Fibroblast of lung (primary cell): ENCODE data around the gene CMTM4. TPM values are rescaled to one million over a fixed set of nuclear protein-coding genes. Genes with fewer than 3 reads are reported as not detected.

Experiments
- DNase-seq, 2 donors: peaks; one replicate each; pipeline versions ENCODE4 v3.0.0 to v3.0.0-alpha.2; 2010; ENCODE audit warnings: low read depth in 2 of 2
- H2AFZ ChIP-seq: 2 replicates; pipeline ENCODE4 v1.5.1; 2012; ENCODE audit warnings: low read length, control low read depth, inconsistent platforms
- H3K27ac ChIP-seq: 2 replicates; pipeline ENCODE4 v1.5.1; 2011; ENCODE audit warnings: low read length, control low read depth; ENCODE audit not compliant: insufficient read depth
- H3K27me3 ChIP-seq: 2 replicates; pipeline ENCODE4 v1.5.1; 2011; ENCODE audit warnings: mild to moderate bottlenecking, low read length; ENCODE audit not compliant: control insufficient read depth, insufficient read depth
- H3K36me3 ChIP-seq: 2 replicates; pipeline ENCODE4 v1.5.1; 2011; ENCODE audit warnings: low read length; ENCODE audit not compliant: control insufficient read depth, insufficient read depth
- H3K4me1 ChIP-seq: 2 replicates; pipeline ENCODE4 v1.5.1; 2011; ENCODE audit warnings: low read length; ENCODE audit not compliant: control insufficient read depth, insufficient read depth; ENCODE audit errors: extremely low read depth
- H3K4me2 ChIP-seq: 2 replicates; pipeline ENCODE4 v1.5.1; 2011; ENCODE audit warnings: low read length, control low read depth; ENCODE audit not compliant: insufficient read depth; ENCODE audit errors: extremely low read depth
- H3K4me3 ChIP-seq, 4 experiments: fragments of 200-600 bp in 1 of 4; sonication (generic) in 1 of 4; replicated peaks in 1 of 4; 2 replicates each; pipeline ENCODE4 v1.5.1; 2011 to 2016; ENCODE audit warnings: low read length in 4 of 4, low read depth in 3 of 4, mild to moderate bottlenecking in 3 of 4, control low read depth in 2 of 4, inconsistent platforms in 1 of 4, mixed read lengths in 1 of 4; ENCODE audit not compliant: insufficient read depth in 1 of 4; ENCODE audit errors: control extremely low read depth in 1 of 4
- H3K79me2 ChIP-seq: 2 replicates; pipeline ENCODE4 v1.5.1; 2012; ENCODE audit warnings: mild to moderate bottlenecking, low read length, inconsistent platforms; ENCODE audit not compliant: control insufficient read depth, insufficient read depth
- H3K9ac ChIP-seq: 2 replicates; pipeline ENCODE4 v1.5.1; 2011; ENCODE audit warnings: mild to moderate bottlenecking, low read length, control low read depth; ENCODE audit not compliant: insufficient read depth
- H3K9me3 ChIP-seq: 2 replicates; pipeline ENCODE4 v1.5.1; 2012; ENCODE audit warnings: low read depth, low read length; ENCODE audit not compliant: control insufficient read depth, insufficient read depth
- H4K20me1 ChIP-seq: 2 replicates; pipeline ENCODE4 v1.5.1; 2011; ENCODE audit warnings: low read length; ENCODE audit not compliant: control insufficient read depth, insufficient read depth; ENCODE audit errors: extremely low read depth
- CTCF ChIP-seq, 2 donors: IDR thresholded peaks in 1 of 2; conservative IDR thresholded peaks in 1 of 2; 1 replicate in 1 of 2; 2 replicates in 1 of 2; pipeline ENCODE4 v1.5.1; 2011 to 2012; ENCODE audit warnings: low read length in 2 of 2, control low read depth in 1 of 2, inconsistent platforms in 1 of 2, low read depth in 1 of 2, mild to moderate bottlenecking in 1 of 2
- EZH2 ChIP-seq: IDR thresholded peaks from 2 replicates; pipeline ENCODE4 v1.5.1; 2012; ENCODE audit warnings: low read length, control low read depth, mild to moderate bottlenecking; ENCODE audit errors: missing control alignments
- polyA plus RNA-seq, 2 donors: library from polyadenylated mRNA; depleted of rRNA in 1 of 2; stranded (reverse) in 1 of 2; unstranded in 1 of 2; fragments of >200 nt; gene quantifications; 2 replicates each; pipeline ENCODE4 v1.2.1, GENCODE V29; 2011 to 2012; ENCODE audit warnings: missing spikeins in 1 of 2
- total RNA-seq: library from RNA; depleted of rRNA; stranded (reverse); fragments of >200 nt; gene quantifications from 2 replicates; pipeline ENCODE4 v1.2.1, GENCODE V29; 2014

The CMTM4 gene
- total and polyA plus RNA-seq, 2 donors (not counting 1 experiment from before 2014, with no cell fraction given): 10.2 to 12.8 TPM

- peak overlapping the region; percentile 54 for H2AFZ ChIP-seq
- no peaks in the 10 kb centered on the region for H3K27me3 ChIP-seq
- no peak overlapping the region for H3K27ac ChIP-seq
- DNase-seq: peak; percentile 23 to 28
- no peak overlapping the region for H3K4me3 ChIP-seq
- no peaks in the 10 kb centered on the region for H3K36me3 ChIP-seq
- H3K79me2 ChIP-seq: no peaks in the 10 kb centered on the region
- TF ChIP-seq CTCF (conservative IDR thresholded peaks at IDR 0.05 in 1 of 2, IDR thresholded peaks at IDR 0.05 in 1 of 2; ENCODE audit: low read depth in 1 of 2, low read length in 2 of 2) (no peak), EZH2 (no peak)
- peak overlapping the region; percentile 8 for H3K4me2 ChIP-seq
- no peaks in the 10 kb centered on the region for H3K9me3 ChIP-seq
- no peaks in the 10 kb centered on the region for H4K20me1 ChIP-seq
- peaks cover 2% of the 10 kb centered on the region for H3K4me1 ChIP-seq
- no peak overlapping the region for H3K9ac ChIP-seq
Observed at GRCh38 chr16:66703406-66704215, 7.1 kb upstream of the CMTM4 start.

- DNase-seq: no peak
- H3K27ac ChIP-seq: no peak overlapping the region
- H3K4me2 ChIP-seq: no peak overlapping the region
- TF ChIP-seq EZH2: no peak
- no peak for TF ChIP-seq CTCF (conservative IDR thresholded peaks at IDR 0.05 in 1 of 2, IDR thresholded peaks at IDR 0.05 in 1 of 2; ENCODE audit: low read depth in 1 of 2, low read length in 2 of 2)
- H3K27me3 ChIP-seq: no peaks in the 10 kb centered on the region
- no peaks in the 10 kb centered on the region for H3K36me3 ChIP-seq
- no peak overlapping the region for H3K4me3 ChIP-seq
- H2AFZ ChIP-seq: no peak overlapping the region
- H3K9me3 ChIP-seq: no peaks in the 10 kb centered on the region
- H3K4me1 ChIP-seq: peaks cover 1% of the 10 kb centered on the region
- H4K20me1 ChIP-seq: no peaks in the 10 kb centered on the region
- no peaks in the 10 kb centered on the region for H3K79me2 ChIP-seq
- no peak overlapping the region for H3K9ac ChIP-seq
Observed at GRCh38 chr16:66701516-66701915, 5.0 kb upstream of the CMTM4 start.

- DNase-seq: no peak
- Histone ChIP-seq H3K4me1 (no peaks in the 10 kb centered on the region), H2AFZ (no peak overlapping the region), H3K79me2 (no peaks in the 10 kb centered on the region), H3K4me2 (no peak overlapping the region), H3K27ac (no peak overlapping the region), H3K9me3 (no peaks in the 10 kb centered on the region), H3K4me3 (no peak overlapping the region), H3K9ac (no peak overlapping the region), H4K20me1 (no peaks in the 10 kb centered on the region), H3K27me3 (no peaks in the 10 kb centered on the region), H3K36me3 (no peaks in the 10 kb centered on the region)
- TF ChIP-seq CTCF (conservative IDR thresholded peaks at IDR 0.05 in 1 of 2, IDR thresholded peaks at IDR 0.05 in 1 of 2; ENCODE audit: low read depth in 1 of 2, low read length in 2 of 2): no peak
- no peak for TF ChIP-seq EZH2
Observed at GRCh38 chr16:66701026-66701425, 4.5 kb upstream of the CMTM4 start.
